Endothelial cell of umbilical vein (primary cell): ENCODE results near the gene UBE2L3. TPM values are rescaled to one million over a fixed set of nuclear protein-coding genes. Genes with fewer than 3 reads are reported as not detected.
A peak's percentile ranks its signal among the peaks of the same experiment; 100 is the strongest.

ENCODE experiments used
- BruUV-seq: library from RNA; stranded (reverse); fragments of 400-500 nt; replicated peaks from 2 replicates; lab custom pipeline; 2021; lab: Mats Ljungman, UMichigan
- CTCF ChIA-PET: fragments of 300-600, 350-600 bp; sonication (Branson Sonifier 250); formaldehyde crosslinking; loops from one replicate; lab custom pipeline; 2021; ENCODE audit warnings: antibody characterized with exemption, inconsistent platforms; lab: Charles Lee
- POLR2A ChIA-PET: fragments of 300-600, 350-600 bp; sonication (Branson Sonifier 250); formaldehyde crosslinking; loops from one replicate; lab custom pipeline; 2021; ENCODE audit warnings: antibody characterized with exemption, inconsistent platforms; lab: Charles Lee
- DNase-seq: peaks from one replicate; pipeline ENCODE4 v3.0.0-alpha.2; 2011; ENCODE audit warnings: low read depth, low spot score
- FAIRE-seq: peaks from 2 replicates; lab custom pipeline; 2011; peaks lifted over from hg19 to GRCh38; lab: Jason Lieb, UNC
- H2AFZ ChIP-seq: 2 replicates; pipeline ENCODE4 v1.6.0; 2012; ENCODE audit warnings: low read depth, low read length, control low read depth, inconsistent platforms
- H3K27ac ChIP-seq: 2 replicates; pipeline ENCODE4 v1.5.1; 2011; ENCODE audit warnings: low read depth, mild to moderate bottlenecking, control low read depth, low read length, moderate library complexity; ENCODE audit not compliant: insufficient read depth
- H3K27me3 ChIP-seq, 2 experiments: 2 replicates each; pipeline versions ENCODE4 v1.6.0 to v1.6.1; 2011; ENCODE audit warnings: low read length in 2 of 2, mixed read lengths in 1 of 2; ENCODE audit not compliant: control insufficient read depth in 2 of 2, insufficient read depth in 2 of 2
- H3K36me3 ChIP-seq, 2 experiments: 2 replicates in 1 of 2; 3 replicates in 1 of 2; pipeline ENCODE4 v1.5.1; 2011; ENCODE audit warnings: low read length in 2 of 2, mild to moderate bottlenecking in 1 of 2, moderate library complexity in 1 of 2; ENCODE audit not compliant: control insufficient read depth in 2 of 2, insufficient read depth in 2 of 2; ENCODE audit errors: extremely low read depth in 1 of 2
- H3K4me1 ChIP-seq: 3 replicates; pipeline ENCODE4 v1.5.1; 2011; ENCODE audit warnings: mild to moderate bottlenecking, low read length; ENCODE audit not compliant: control insufficient read depth, insufficient read depth; ENCODE audit errors: extremely low read depth
- H3K4me2 ChIP-seq: 2 replicates; pipeline ENCODE4 v1.6.1; 2011; ENCODE audit warnings: low read length, control low read depth, mixed read lengths; ENCODE audit not compliant: insufficient read depth
- H3K4me3 ChIP-seq, 3 experiments: fragments of 200-600 bp in 1 of 3; sonication (generic), shearing (Covaris generic) in 1 of 3; replicated peaks in 1 of 3; 2 replicates each; pipeline ENCODE4 v1.5.1; 2011 to 2016; ENCODE audit warnings: control low read depth in 3 of 3, low read length in 3 of 3, mild to moderate bottlenecking in 2 of 3, inconsistent platforms in 1 of 3, low read depth in 1 of 3, moderate library complexity in 1 of 3; ENCODE audit not compliant: insufficient read depth in 1 of 3
- H3K79me2 ChIP-seq: 2 replicates; pipeline ENCODE4 v1.6.0; 2012; ENCODE audit warnings: low read length, inconsistent platforms; ENCODE audit not compliant: control insufficient read depth, insufficient read depth
- H3K9ac ChIP-seq: replicated peaks from 2 replicates; pipeline ENCODE3; 2011; ENCODE audit warnings: low read length, control low read depth; ENCODE audit not compliant: insufficient read depth; ENCODE audit errors: extremely low read depth
- H3K9me1 ChIP-seq: replicated peaks from 3 replicates; pipeline ENCODE4 v1.6.0; 2011; ENCODE audit warnings: mild to moderate bottlenecking, low read length; ENCODE audit not compliant: control insufficient read depth, insufficient read depth; ENCODE audit errors: extremely low read depth
- H3K9me3 ChIP-seq: replicated peaks from 2 replicates; pipeline ENCODE4 v1.5.1; 2012; ENCODE audit warnings: low read length, inconsistent platforms; ENCODE audit not compliant: control insufficient read depth, insufficient read depth
- H4K20me1 ChIP-seq: replicated peaks from 2 replicates; pipeline ENCODE3; 2011; ENCODE audit warnings: mild to moderate bottlenecking, low read length; ENCODE audit not compliant: control insufficient read depth, insufficient read depth; ENCODE audit errors: extremely low read depth
- CTCF ChIP-seq, 2 donors: IDR thresholded peaks; 1 replicate in 1 of 2; 2 replicates in 1 of 2; pipeline ENCODE4 v1.5.1; 2011; ENCODE audit warnings: low read length in 2 of 2, mild to moderate bottlenecking in 2 of 2, moderate library complexity in 2 of 2, control low read depth in 1 of 2, inconsistent platforms in 1 of 2, low read depth in 1 of 2; ENCODE audit not compliant: insufficient read depth in 1 of 2; ENCODE audit errors: extremely low read depth in 1 of 2
- EZH2 ChIP-seq: IDR thresholded peaks from 2 replicates; pipeline ENCODE4 v1.6.1; 2012; ENCODE audit warnings: borderline replicate concordance, low read depth, mild to moderate bottlenecking, moderate library complexity, low read length, inconsistent platforms; ENCODE audit not compliant: severe bottlenecking
- FOS ChIP-seq: IDR thresholded peaks from 2 replicates; pipeline ENCODE4 v1.6.1; 2011; ENCODE audit warnings: mild to moderate bottlenecking, low read length, moderate library complexity, borderline replicate concordance; ENCODE audit not compliant: insufficient read depth
- GATA2 ChIP-seq: IDR thresholded peaks from 2 replicates; pipeline ENCODE4 v1.7.0; 2011; ENCODE audit warnings: low read depth, mild to moderate bottlenecking, moderate library complexity, mixed read lengths, low read length; ENCODE audit not compliant: insufficient read length, insufficient read depth
- JUN ChIP-seq: IDR thresholded peaks from 2 replicates; pipeline ENCODE4 v1.6.1; 2011; ENCODE audit warnings: borderline replicate concordance, low read depth; ENCODE audit not compliant: insufficient read length, insufficient read depth
- MAX ChIP-seq: IDR thresholded peaks from 2 replicates; pipeline ENCODE4 v1.6.1; 2011; ENCODE audit not compliant: insufficient read depth, insufficient read length
- MYC ChIP-seq: IDR thresholded peaks from one replicate; pipeline ENCODE4 v1.6.1; 2011; ENCODE audit warnings: mild to moderate bottlenecking, low read depth, low read length
- POLR2A ChIP-seq: IDR thresholded peaks from 2 replicates; pipeline ENCODE4 v1.6.1; 2012; ENCODE audit warnings: low read depth, mild to moderate bottlenecking, control low read depth, low read length
- POLR2AphosphoS5 ChIP-seq: IDR thresholded peaks from 2 replicates; pipeline ENCODE4 v1.6.1; 2012; ENCODE audit warnings: low read depth, mild to moderate bottlenecking, control low read depth, low read length, moderate library complexity; ENCODE audit not compliant: insufficient read depth
- dilution Hi-C: fragments of 300-500 bp; cut with MboI; formaldehyde crosslinking; loops from one replicate; pipeline ENCODE4 v1.15.0; 2019; ENCODE audit warnings: low sequenced_read_pairs; ENCODE audit not compliant: extremely low pct_ligation_motif_present
- intact Hi-C: fragments of 100-400 bp; cut with micrococcal nuclease; formaldehyde crosslinking; loops from one replicate; pipeline ENCODE4 v1.10.0; 2022
- polyA plus RNA-seq, 4 experiments: library from polyadenylated mRNA; depleted of rRNA in 3 of 4; stranded (reverse) in 3 of 4; unstranded in 1 of 4; fragments of >200 nt; gene quantifications; 2 replicates each; pipeline versions ENCODE4 v1.2.1 to v1.2.3, GENCODE V29; 2011 to 2012; ENCODE audit warnings: missing spikeins in 1 of 4
- total RNA-seq: library from RNA; stranded (reverse); gene quantifications from 2 replicates; pipeline ENCODE4 v1.2.3, GENCODE V29; 2021

The UBE2L3 gene
- total and polyA plus RNA-seq, 2 donors (not counting 3 experiments of a cell fraction or from before 2014, with no cell fraction given), result 66.0 to 83.5 TPM

GRCh38 chr22:21663738-21664137, 96.2 kb downstream of the UBE2L3 start:
- Histone ChIP-seq H3K27me3 (peaks cover 0 to 2% of the 10 kb centered on the region in 2 experiments), H3K79me2 (peaks cover 5% of the 10 kb centered on the region), H4K20me1 (no peaks in the 10 kb centered on the region), H3K36me3 (no peaks in the 10 kb centered on the region), H3K27ac (no peak overlapping the region), H2AFZ (no peak overlapping the region), H3K4me1 (peaks cover 7% of the 10 kb centered on the region), H3K4me3 (no peak overlapping the region), H3K9ac (no peak overlapping the region), H3K4me2 (no peak overlapping the region), H3K9me1 (no peaks in the 10 kb centered on the region), H3K9me3 (no peaks in the 10 kb centered on the region)
- no peak for FAIRE-seq
- dilution Hi-C loops, result no loop called here
- TF ChIP-seq POLR2AphosphoS5 (no peak), EZH2 (no peak), POLR2A (no peak)
- intact Hi-C loops, result no loop called here
- BruUV-seq, result no TSS peak
- CTCF ChIA-PET, result no interaction called here
- no peak for DNase-seq
- POLR2A ChIA-PET, result no interaction called here

GRCh38 chr22:21665047-21665851, 97.7 kb downstream of the UBE2L3 start:
- intact Hi-C loops, result no loop called here
- CTCF ChIA-PET, result interaction anchor here (1.2 kb wide), 1 partner anchor 36 kb away, joined by 3 read pairs; no protein-coding TSS in a partner anchor
- no peak for FAIRE-seq
- Histone ChIP-seq H3K4me1 (peaks cover 7% of the 10 kb centered on the region), H3K27ac (peak overlapping the region; percentile 80), H3K9ac (peak overlapping the region; percentile 86), H3K27me3 (peaks cover 0 to 2% of the 10 kb centered on the region in 2 experiments), H3K36me3 (no peaks in the 10 kb centered on the region), H2AFZ (peak overlapping the region; percentile 99), H4K20me1 (no peaks in the 10 kb centered on the region), H3K79me2 (peaks cover 8% of the 10 kb centered on the region), H3K9me3 (no peaks in the 10 kb centered on the region), H3K4me3 (peak overlapping the region; percentile 87 to 94 (median 89)), H3K4me2 (peak overlapping the region; percentile 90), H3K9me1 (no peaks in the 10 kb centered on the region)
- dilution Hi-C loops, result no loop called here
- BruUV-seq, result no TSS peak
- no peak for TF ChIP-seq POLR2AphosphoS5
- no peak for TF ChIP-seq FOS
- no peak for TF ChIP-seq MAX
- no peak for TF ChIP-seq GATA2
- TF ChIP-seq MYC, result no peak
- no peak for TF ChIP-seq CTCF (IDR thresholded peaks at IDR 0.05; ENCODE audit: extremely low read depth in 1 of 2, insufficient read depth in 1 of 2, low read depth in 1 of 2, low read length in 2 of 2)
- no peak for TF ChIP-seq EZH2
- TF ChIP-seq JUN, result no peak
- no peak for TF ChIP-seq POLR2A
- no peak for DNase-seq
- POLR2A ChIA-PET, result no interaction called here
